GM12872 (cell line): ENCODE measurements around the gene HGD.

Source experiments
- TF ChIP-seq, protein P1 (sequence below): IDR thresholded peaks from 3 replicates; pipeline ENCODE4 v1.5.1; 2011; ENCODE audit warnings: low read depth, mild to moderate bottlenecking, low read length, moderate library complexity; ENCODE audit not compliant: insufficient read depth

HGD gene

DNA sequence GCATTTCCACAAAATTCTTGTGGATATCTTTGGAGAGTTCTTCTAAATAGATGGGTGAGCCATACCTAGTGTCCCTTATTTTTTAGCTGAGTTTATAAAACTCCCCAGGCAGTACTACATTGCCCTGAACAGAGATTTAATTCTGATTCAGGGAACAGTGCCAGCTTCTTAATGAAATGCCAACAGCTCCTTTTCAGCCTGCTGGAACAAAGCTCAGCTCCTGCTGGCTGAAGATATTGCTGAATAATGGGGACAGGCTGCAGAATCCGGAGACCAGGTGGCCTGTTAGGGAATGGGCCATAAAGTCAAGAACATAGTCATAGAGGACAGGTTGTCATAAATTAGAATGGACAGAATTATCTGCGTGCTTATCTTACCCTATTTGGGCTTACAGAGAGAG, 8.9 kb downstream of the HGD start:
- TF ChIP-seq, protein P1, sequence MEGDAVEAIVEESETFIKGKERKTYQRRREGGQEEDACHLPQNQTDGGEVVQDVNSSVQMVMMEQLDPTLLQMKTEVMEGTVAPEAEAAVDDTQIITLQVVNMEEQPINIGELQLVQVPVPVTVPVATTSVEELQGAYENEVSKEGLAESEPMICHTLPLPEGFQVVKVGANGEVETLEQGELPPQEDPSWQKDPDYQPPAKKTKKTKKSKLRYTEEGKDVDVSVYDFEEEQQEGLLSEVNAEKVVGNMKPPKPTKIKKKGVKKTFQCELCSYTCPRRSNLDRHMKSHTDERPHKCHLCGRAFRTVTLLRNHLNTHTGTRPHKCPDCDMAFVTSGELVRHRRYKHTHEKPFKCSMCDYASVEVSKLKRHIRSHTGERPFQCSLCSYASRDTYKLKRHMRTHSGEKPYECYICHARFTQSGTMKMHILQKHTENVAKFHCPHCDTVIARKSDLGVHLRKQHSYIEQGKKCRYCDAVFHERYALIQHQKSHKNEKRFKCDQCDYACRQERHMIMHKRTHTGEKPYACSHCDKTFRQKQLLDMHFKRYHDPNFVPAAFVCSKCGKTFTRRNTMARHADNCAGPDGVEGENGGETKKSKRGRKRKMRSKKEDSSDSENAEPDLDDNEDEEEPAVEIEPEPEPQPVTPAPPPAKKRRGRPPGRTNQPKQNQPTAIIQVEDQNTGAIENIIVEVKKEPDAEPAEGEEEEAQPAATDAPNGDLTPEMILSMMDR, result no peak

DNA sequence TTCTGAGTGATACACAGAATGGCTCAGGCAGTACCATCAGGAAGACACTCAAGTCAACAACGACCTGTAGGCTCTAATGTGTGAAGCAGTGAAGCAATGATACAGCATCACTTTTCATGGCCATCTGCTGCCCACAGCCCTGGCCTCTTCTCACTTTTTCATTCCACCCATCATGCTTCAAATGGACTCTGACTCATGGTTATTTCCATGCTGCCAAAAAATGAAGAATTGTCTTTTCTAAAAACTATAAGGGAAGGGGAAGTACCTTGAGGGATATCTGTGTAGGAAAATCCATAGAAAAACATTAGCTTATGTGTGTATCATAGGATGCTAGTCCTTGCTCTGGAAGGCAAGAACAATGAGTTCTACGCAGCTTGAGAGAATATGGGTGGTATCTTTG, 11.5 kb downstream of the HGD start:
- TF ChIP-seq, protein P1, result no peak

DNA sequence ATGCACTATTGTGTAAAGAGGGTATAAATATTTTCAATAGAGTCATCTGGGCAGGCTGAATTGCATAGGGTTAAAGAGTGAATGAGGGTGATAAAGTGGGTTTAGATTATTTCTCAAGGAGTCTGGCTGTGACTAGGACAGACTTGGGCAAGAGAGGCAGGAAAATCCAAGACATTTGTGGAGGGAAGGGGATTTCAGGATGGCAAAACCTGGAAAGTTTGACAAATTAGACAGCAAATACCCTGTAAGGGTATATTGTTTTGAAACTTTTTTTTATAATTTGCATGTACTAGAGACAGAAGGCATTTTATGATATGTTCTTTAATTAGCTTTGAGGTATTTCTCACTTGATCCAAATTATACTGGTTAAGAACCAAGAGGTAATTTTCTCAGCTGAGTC, 17.1 kb downstream of the HGD start:
- TF ChIP-seq, protein P1, result no peak

DNA sequence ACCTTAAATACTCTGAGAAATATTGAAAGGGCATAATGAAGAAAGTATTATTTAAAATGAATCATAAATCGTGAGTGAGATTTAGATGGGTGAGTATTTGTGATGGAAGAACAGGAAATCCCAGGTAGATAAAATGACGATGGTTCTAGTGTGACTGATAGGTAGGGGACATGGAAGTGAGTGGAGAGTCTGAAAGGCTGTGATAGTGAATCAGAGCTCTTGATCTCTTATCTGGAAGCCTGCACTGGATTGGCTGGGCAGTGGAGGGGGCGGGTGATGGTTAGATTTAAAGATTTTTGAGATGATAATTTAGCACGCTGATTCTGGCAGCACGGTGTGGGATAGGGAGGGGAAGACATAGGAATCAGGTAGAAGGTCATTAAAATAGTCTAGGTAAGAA, 20.1 kb downstream of the HGD start:
- TF ChIP-seq, protein P1, result no peak

DNA sequence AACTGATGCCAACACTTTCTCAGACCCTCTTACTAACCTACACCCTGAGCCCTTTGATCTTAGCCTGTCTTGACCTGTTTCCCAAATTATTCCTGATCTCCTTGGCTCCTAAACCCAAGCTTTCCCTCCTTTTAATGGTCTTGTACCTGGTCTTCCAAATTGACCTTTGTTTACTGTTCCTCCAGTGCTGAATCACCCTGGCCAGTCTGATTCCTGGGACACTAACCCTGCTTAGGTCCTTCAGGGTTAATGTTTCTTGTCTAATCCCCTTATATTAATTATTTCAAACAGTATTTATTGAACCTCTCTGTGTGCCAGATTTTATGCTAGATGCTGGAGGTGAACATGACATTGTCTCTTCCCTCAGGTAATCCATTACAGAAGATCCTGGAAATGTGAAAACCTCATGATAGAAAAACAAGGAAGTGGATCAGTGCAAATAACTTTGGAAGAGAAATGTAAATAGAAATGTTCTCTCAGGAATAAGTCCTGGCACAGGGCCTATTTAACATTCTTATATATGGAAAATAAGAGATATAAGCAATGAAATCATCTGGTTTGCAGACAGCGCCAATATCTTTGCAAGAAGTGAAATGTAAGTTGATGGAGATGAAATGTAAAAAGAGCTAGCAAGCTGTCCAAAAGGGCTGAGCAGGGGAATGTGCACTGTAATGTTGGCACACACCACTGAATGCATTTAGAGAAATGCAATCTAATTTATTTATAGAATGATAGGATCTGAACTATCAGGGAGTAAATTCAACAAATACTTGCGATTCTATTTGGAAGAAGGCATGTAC, 20.7 kb downstream of the HGD start:
- TF ChIP-seq, protein P1, result no peak

DNA sequence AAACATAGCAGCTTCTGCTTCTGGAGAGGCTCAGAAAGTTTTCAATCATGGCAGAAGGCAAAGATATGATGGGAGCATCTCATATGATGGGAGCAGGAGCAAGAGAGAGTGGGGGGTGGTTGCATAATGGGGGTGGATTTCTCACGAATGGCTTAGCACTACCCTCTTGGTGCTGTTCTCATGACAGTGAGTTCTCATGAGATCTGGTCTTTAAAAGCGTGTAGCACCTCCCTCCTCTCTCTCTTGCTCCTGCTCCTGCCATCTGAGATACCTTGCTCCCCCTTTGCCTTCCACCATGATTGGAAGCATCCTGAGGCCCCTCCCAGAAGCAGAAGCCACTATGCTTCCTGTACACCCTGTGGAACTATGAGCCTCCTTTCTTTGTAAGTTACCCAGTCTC, 22.2 kb downstream of the HGD start:
- TF ChIP-seq, protein P1, result no peak

DNA sequence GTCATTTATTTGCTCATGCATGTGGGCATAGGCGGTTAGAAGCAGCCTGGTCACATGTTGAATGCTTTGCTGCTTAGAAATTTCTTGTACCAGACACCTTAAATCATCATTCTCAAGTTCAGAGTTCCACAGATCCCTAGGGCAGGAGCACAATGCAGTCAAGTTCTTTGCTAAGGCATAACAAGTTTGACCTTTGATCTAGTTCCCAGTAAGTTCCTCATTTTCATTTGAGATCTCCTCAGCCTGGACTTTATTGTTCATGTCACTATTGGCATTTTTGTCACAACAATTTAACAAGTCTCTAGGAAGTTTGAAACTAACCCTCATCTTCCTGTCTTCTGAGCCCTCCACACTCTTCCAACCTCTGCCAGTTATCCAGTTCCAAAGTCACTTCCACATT, 22.8 kb downstream of the HGD start:
- TF ChIP-seq, protein P1, result no peak
